HG03571 (cell line): Measurements from ENCODE around the gene WDR89.
"Not testable (repeated sequence)": the region's sequence is repeated elsewhere in the genome, so short reads cannot be mapped to it uniquely, and the experiment has no call there.

Source experiments
- ATAC-seq: cut with Tn5 transposase; IDR thresholded peaks from one replicate; pipeline ENCODE4 v1.9.1; 2021; ENCODE audit not compliant: unreplicated experiment

WDR89 gene

GRCh38 chr14:63641473-63642228 is at the start of gene WDR89:
WDR89 (minus strand) TSS chr14:63641871; CDS start chr14:63599942, 41,929 bp downstream.
- ATAC-seq, result peak; percentile 82

- ATAC-seq, result no peak
Measured at GRCh38 chr14:63689132-63689531, 47.5 kb upstream of the WDR89 start.

GRCh38 chr14:63686926-63687325 is 45.3 kb upstream of the WDR89 start:
- no peak for ATAC-seq

GRCh38 chr14:63685401-63685800 is 43.7 kb upstream of the WDR89 start:
- no peak for ATAC-seq

GRCh38 chr14:63682727-63683593 is 41.3 kb upstream of the WDR89 start:
- no peak for ATAC-seq

GRCh38 chr14:63678536-63678935 is 36.9 kb upstream of the WDR89 start:
- no peak for ATAC-seq

- no peak for ATAC-seq
Measured at GRCh38 chr14:63677891-63678379, 36.3 kb upstream of the WDR89 start.

- ATAC-seq, result no peak
Measured at GRCh38 chr14:63676615-63677014, 34.9 kb upstream of the WDR89 start.

GRCh38 chr14:63673886-63674497 is 32.3 kb upstream of the WDR89 start:
- ATAC-seq, result no peak

GRCh38 chr14:63673255-63673654 is 31.6 kb upstream of the WDR89 start:
- no peak for ATAC-seq

GRCh38 chr14:63672417-63673180 is 30.9 kb upstream of the WDR89 start:
- peak; percentile 73 for ATAC-seq

GRCh38 chr14:63671987-63672386 is 30.3 kb upstream of the WDR89 start:
- peak; percentile 3 for ATAC-seq

- ATAC-seq, result no peak
Measured at GRCh38 chr14:63670692-63671091, 29.0 kb upstream of the WDR89 start.

- ATAC-seq, result no peak
Measured at GRCh38 chr14:63666335-63666734, 24.7 kb upstream of the WDR89 start.

- ATAC-seq, result no peak
Measured at GRCh38 chr14:63663428-63664341, 22.0 kb upstream of the WDR89 start.

- ATAC-seq, result no peak
Measured at GRCh38 chr14:63662776-63663175, 21.1 kb upstream of the WDR89 start.

- ATAC-seq, result not testable (repeated sequence)
Measured at GRCh38 chr14:63661881-63662280, 20.2 kb upstream of the WDR89 start.

- no peak for ATAC-seq
Measured at GRCh38 chr14:63659726-63660125, 18.1 kb upstream of the WDR89 start.

GRCh38 chr14:63656194-63656593 is 14.5 kb upstream of the WDR89 start:
- ATAC-seq, result no peak

- ATAC-seq, result no peak
Measured at GRCh38 chr14:63654936-63655335, 13.3 kb upstream of the WDR89 start.
